WTC11 (cell line): Measurements from ENCODE around the gene RDH11. TPM values are rescaled to one million over a fixed set of nuclear protein-coding genes. Genes with fewer than 3 reads are reported as not detected.

Experiments used
- ATAC-seq: fragments of 200-7000 bp; cut with Tn5 transposase; 2 replicates; pipeline ENCODE4 v1.10.0; 2021; ENCODE audit warnings: mild to moderate bottlenecking, moderate library complexity
- CTCF ChIA-PET: fragments of 300-600 bp; sonication (Branson Sonifier 250); formaldehyde crosslinking; loops from one replicate; lab custom pipeline; 2021; ENCODE audit warnings: antibody characterized with exemption; lab: Charles Lee
- POLR2A ChIA-PET: fragments of 350-600 bp; sonication (Branson Sonifier 250); formaldehyde crosslinking; loops from one replicate; lab custom pipeline; 2021; ENCODE audit warnings: antibody characterized with exemption; lab: Charles Lee
- DNase-seq: peaks from one replicate; pipeline ENCODE4 v3.0.0; 2021; ENCODE audit warnings: low spot score
- H3K27ac Mint-ChIP-seq: 2 replicates; pipeline ENCODE4 v1.8.0; 2021; ENCODE audit warnings: mixed read lengths
- H3K27me3 Mint-ChIP-seq: 2 replicates; pipeline ENCODE4 v1.8.0; 2021; ENCODE audit warnings: low read depth, mild to moderate bottlenecking, moderate library complexity, mixed read lengths
- H3K36me3 Mint-ChIP-seq: 2 replicates; pipeline ENCODE4 v1.8.0; 2021; ENCODE audit warnings: mixed read lengths
- H3K4me1 Mint-ChIP-seq: 2 replicates; pipeline ENCODE4 v1.8.0; 2022; ENCODE audit warnings: mixed read lengths
- H3K4me3 Mint-ChIP-seq: 2 replicates; pipeline ENCODE4 v1.8.0; 2021; ENCODE audit warnings: mild to moderate bottlenecking, moderate library complexity, mixed read lengths
- H3K9me3 Mint-ChIP-seq: 2 replicates; pipeline ENCODE4 v1.8.0; 2021; ENCODE audit warnings: mixed read lengths
- AFF4 ChIP-seq: sonication (generic); formaldehyde crosslinking; IDR thresholded peaks from 2 replicates; pipeline ENCODE4 v1.8.1; 2023; ENCODE audit warnings: mild to moderate bottlenecking, missing genetic modification reagents, borderline replicate concordance
- E2F4 ChIP-seq: sonication (generic); formaldehyde crosslinking; IDR thresholded peaks from 2 replicates; pipeline ENCODE4 v1.8.1; 2022; ENCODE audit warnings: low read depth, mild to moderate bottlenecking, moderate library complexity, missing genetic modification reagents, borderline replicate concordance
- E2F5 ChIP-seq: sonication (generic); formaldehyde crosslinking; IDR thresholded peaks from 2 replicates; pipeline ENCODE4 v1.8.1; 2022; ENCODE audit warnings: mild to moderate bottlenecking, moderate library complexity, missing genetic modification reagents
- ETV6 ChIP-seq: sonication (generic); formaldehyde crosslinking; IDR thresholded peaks from 2 replicates; pipeline ENCODE4 v1.8.1; 2022; ENCODE audit warnings: mild to moderate bottlenecking, missing genetic modification reagents
- GRHL2 ChIP-seq: fragments of 250-450 bp; sonication (Bioruptor Pico); IDR thresholded peaks from 2 replicates; pipeline ENCODE4 v1.8.0; 2022; ENCODE audit warnings: mild to moderate bottlenecking, moderate library complexity; ENCODE audit not compliant: insufficient replicate concordance, severe bottlenecking
- GTF2I ChIP-seq: fragments of 250-450 bp; sonication (Bioruptor Pico); conservative IDR thresholded peaks from 2 replicates; pipeline ENCODE4 v1.4.0; 2021; ENCODE audit warnings: mild to moderate bottlenecking
- KAT7 ChIP-seq: sonication (generic); formaldehyde crosslinking; IDR thresholded peaks from 2 replicates; pipeline ENCODE4 v1.8.1; 2023; ENCODE audit warnings: missing genetic modification reagents, mild to moderate bottlenecking, borderline replicate concordance
- MYBL2 ChIP-seq: sonication (generic); formaldehyde crosslinking; IDR thresholded peaks from 2 replicates; pipeline ENCODE4 v1.8.1; 2023; ENCODE audit warnings: mild to moderate bottlenecking, moderate library complexity, missing genetic modification reagents
- NR3C1 ChIP-seq: sonication (generic); formaldehyde crosslinking; conservative IDR thresholded peaks from 2 replicates; pipeline ENCODE4 v1.8.1; 2023; ENCODE audit warnings: low read depth, mild to moderate bottlenecking, missing genetic modification reagents
- TP53 ChIP-seq: sonication (generic); formaldehyde crosslinking; IDR thresholded peaks from 2 replicates; pipeline ENCODE4 v1.8.1; 2023; ENCODE audit warnings: mild to moderate bottlenecking, missing genetic modification reagents
- USF1 ChIP-seq: sonication (generic); formaldehyde crosslinking; IDR thresholded peaks from 2 replicates; pipeline ENCODE4 v1.8.0; 2022; ENCODE audit warnings: mild to moderate bottlenecking, missing genetic modification reagents
- ZBTB21 ChIP-seq: sonication (generic); formaldehyde crosslinking; IDR thresholded peaks from 2 replicates; pipeline ENCODE4 v1.8.1; 2023; ENCODE audit warnings: mild to moderate bottlenecking, missing genetic modification reagents, borderline replicate concordance
- ZBTB43 ChIP-seq: sonication (generic); formaldehyde crosslinking; IDR thresholded peaks from 2 replicates; pipeline ENCODE4 v1.8.1; 2023; ENCODE audit warnings: mild to moderate bottlenecking, missing genetic modification reagents
- ZNF232 ChIP-seq: sonication (generic); formaldehyde crosslinking; IDR thresholded peaks from 2 replicates; pipeline ENCODE4 v1.8.0; 2022; ENCODE audit warnings: mild to moderate bottlenecking, missing genetic modification reagents
- ZNF263 ChIP-seq: sonication (generic); formaldehyde crosslinking; IDR thresholded peaks from 2 replicates; pipeline ENCODE4 v1.8.1; 2022; ENCODE audit warnings: low read depth, mild to moderate bottlenecking, moderate library complexity, missing genetic modification reagents
- ZNF425 ChIP-seq: fragments of 250-450 bp; sonication (Bioruptor Pico); conservative IDR thresholded peaks from 2 replicates; pipeline ENCODE4 v1.9.0; 2021; ENCODE audit warnings: mild to moderate bottlenecking
- total RNA-seq: library from RNA; stranded (reverse); gene quantifications from 3 replicates; pipeline ENCODE4 v1.2.3, GENCODE V29; 2021
- TF ChIP-seq, protein P1 (sequence below): sonication (generic); formaldehyde crosslinking; IDR thresholded peaks from 2 replicates; pipeline ENCODE4 v1.8.1; 2022; ENCODE audit warnings: low read depth, missing genetic modification reagents, borderline replicate concordance
- TF ChIP-seq, protein P2 (sequence below): sonication (generic); formaldehyde crosslinking; IDR thresholded peaks from 2 replicates; pipeline ENCODE4 v1.8.0; 2022; ENCODE audit warnings: mild to moderate bottlenecking, missing genetic modification reagents
- TF ChIP-seq, protein P3 (sequence below): fragments of 250-450 bp; sonication (Bioruptor Pico); IDR thresholded peaks from 2 replicates; pipeline ENCODE4 v1.9.0; 2021; ENCODE audit warnings: mild to moderate bottlenecking
- TF ChIP-seq, protein P4 (sequence below): sonication (generic); formaldehyde crosslinking; IDR thresholded peaks from 2 replicates; pipeline ENCODE4 v1.8.0; 2022; ENCODE audit warnings: mild to moderate bottlenecking, missing genetic modification reagents

Gene RDH11
- total RNA-seq, 1 experiment from 2014 or later = 103 TPM

- TF ChIP-seq, protein P1, sequence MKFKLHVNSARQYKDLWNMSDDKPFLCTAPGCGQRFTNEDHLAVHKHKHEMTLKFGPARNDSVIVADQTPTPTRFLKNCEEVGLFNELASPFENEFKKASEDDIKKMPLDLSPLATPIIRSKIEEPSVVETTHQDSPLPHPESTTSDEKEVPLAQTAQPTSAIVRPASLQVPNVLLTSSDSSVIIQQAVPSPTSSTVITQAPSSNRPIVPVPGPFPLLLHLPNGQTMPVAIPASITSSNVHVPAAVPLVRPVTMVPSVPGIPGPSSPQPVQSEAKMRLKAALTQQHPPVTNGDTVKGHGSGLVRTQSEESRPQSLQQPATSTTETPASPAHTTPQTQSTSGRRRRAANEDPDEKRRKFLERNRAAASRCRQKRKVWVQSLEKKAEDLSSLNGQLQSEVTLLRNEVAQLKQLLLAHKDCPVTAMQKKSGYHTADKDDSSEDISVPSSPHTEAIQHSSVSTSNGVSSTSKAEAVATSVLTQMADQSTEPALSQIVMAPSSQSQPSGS (CRISPR knock-in tag) = no peak
- no peak for TF ChIP-seq ZBTB43 (CRISPR knock-in tag)
- TF ChIP-seq MYBL2 (CRISPR knock-in tag) = no peak
- TF ChIP-seq TP53 (CRISPR knock-in tag) = no peak
- TF ChIP-seq, protein P2, sequence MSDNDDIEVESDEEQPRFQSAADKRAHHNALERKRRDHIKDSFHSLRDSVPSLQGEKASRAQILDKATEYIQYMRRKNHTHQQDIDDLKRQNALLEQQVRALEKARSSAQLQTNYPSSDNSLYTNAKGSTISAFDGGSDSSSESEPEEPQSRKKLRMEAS (CRISPR knock-in tag) = no peak
- TF ChIP-seq E2F4 = no peak
- no peak for TF ChIP-seq GTF2I (CRISPR knock-in tag)
- no peak for TF ChIP-seq NR3C1
- no peak for TF ChIP-seq USF1 (CRISPR knock-in tag)
- TF ChIP-seq, protein P3, sequence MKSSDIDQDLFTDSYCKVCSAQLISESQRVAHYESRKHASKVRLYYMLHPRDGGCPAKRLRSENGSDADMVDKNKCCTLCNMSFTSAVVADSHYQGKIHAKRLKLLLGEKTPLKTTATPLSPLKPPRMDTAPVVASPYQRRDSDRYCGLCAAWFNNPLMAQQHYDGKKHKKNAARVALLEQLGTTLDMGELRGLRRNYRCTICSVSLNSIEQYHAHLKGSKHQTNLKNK = no peak
- no peak for TF ChIP-seq ZBTB21 (CRISPR knock-in tag)
- no peak for TF ChIP-seq KAT7
- TF ChIP-seq GRHL2 = no peak
- TF ChIP-seq E2F5 (CRISPR knock-in tag) = no peak
- TF ChIP-seq AFF4 (CRISPR knock-in tag) = no peak
- Mint-ChIP-seq H3K9me3 (no peaks in the 10 kb centered on the region), H3K27ac (no peak overlapping the region), H3K4me1 (no peaks in the 10 kb centered on the region), H3K4me3 (no peak overlapping the region), H3K36me3 (peaks cover 64% of the 10 kb centered on the region), H3K27me3 (no peaks in the 10 kb centered on the region)
- DNase-seq = no peak
- ATAC-seq = no peak
- ChIA-PET CTCF (interaction anchor here (1.4 to 1.5 kb wide), 2 partner anchors 54 to 223 kb away, joined by 3 to 5 read pairs; no protein-coding TSS in a partner anchor), POLR2A (no interaction called here)
These were observed 44.9 kb downstream of the RDH11 start for GRCh38 chr14:67650694-67651093.

DNA sequence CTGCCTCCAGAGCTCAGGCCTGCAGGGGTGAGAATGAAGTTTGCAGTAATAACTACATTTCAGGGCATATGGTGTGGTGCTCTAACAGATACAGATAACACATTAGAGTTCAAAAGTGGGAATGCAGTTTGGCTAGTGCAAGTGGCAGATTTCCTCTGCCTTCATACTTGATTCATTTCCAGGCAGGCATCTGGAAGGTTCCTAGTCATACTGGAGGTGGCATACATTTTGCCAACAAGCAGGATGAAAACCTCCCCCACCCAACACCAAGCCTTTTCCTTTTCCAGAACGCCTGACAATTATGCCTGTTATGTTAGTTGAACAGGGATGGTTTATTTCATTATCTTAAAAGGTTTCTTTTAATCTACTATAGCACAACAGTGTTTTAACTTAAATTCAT lies 45.4 kb downstream of the RDH11 start:
- TF ChIP-seq ZNF425 (CRISPR knock-in tag) = no peak
- TF ChIP-seq GTF2I (CRISPR knock-in tag) = no peak
- no peak for TF ChIP-seq ETV6 (CRISPR knock-in tag)
- no peak for TF ChIP-seq USF1 (CRISPR knock-in tag)
- TF ChIP-seq, protein P4, sequence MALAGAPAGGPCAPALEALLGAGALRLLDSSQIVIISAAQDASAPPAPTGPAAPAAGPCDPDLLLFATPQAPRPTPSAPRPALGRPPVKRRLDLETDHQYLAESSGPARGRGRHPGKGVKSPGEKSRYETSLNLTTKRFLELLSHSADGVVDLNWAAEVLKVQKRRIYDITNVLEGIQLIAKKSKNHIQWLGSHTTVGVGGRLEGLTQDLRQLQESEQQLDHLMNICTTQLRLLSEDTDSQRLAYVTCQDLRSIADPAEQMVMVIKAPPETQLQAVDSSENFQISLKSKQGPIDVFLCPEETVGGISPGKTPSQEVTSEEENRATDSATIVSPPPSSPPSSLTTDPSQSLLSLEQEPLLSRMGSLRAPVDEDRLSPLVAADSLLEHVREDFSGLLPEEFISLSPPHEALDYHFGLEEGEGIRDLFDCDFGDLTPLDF (CRISPR knock-in tag) = no peak
- TF ChIP-seq ZNF232 (CRISPR knock-in tag) = no peak
- no peak for TF ChIP-seq ZNF263 (CRISPR knock-in tag)
- CTCF ChIA-PET = interaction anchor here (1.5 kb wide), 1 partner anchor 223 kb away, joined by 3 read pairs; no protein-coding TSS in a partner anchor
- H3K9me3 Mint-ChIP-seq = no peaks in the 10 kb centered on the region
- no peaks in the 10 kb centered on the region for H3K27me3 Mint-ChIP-seq
- POLR2A ChIA-PET = no interaction called here
- no peak for ATAC-seq
- H3K4me1 Mint-ChIP-seq = no peaks in the 10 kb centered on the region
- no peak overlapping the region for H3K4me3 Mint-ChIP-seq
- peaks cover 58% of the 10 kb centered on the region for H3K36me3 Mint-ChIP-seq
- H3K27ac Mint-ChIP-seq = no peak overlapping the region
- no peak for DNase-seq
